Hepatocyte (in vitro differentiated cells): Measurements from ENCODE around the gene MIPOL1. TPM values are rescaled to one million over a fixed set of nuclear protein-coding genes. Genes with fewer than 3 reads are reported as not detected.

Experiments used
- DNase-seq: peaks from one replicate; pipeline ENCODE4 v3.0.0-alpha.2; 2016; ENCODE audit warnings: low spot score
- H2AFZ ChIP-seq: fragments of 200-600 bp; sonication (generic); 2 replicates; pipeline ENCODE4 v1.6.0; 2016; ENCODE audit warnings: antibody characterized with exemption, mild to moderate bottlenecking
- H3K27ac ChIP-seq: fragments of 200-600 bp; sonication (generic); 2 replicates; pipeline ENCODE4 v1.5.1; 2016; ENCODE audit warnings: mild to moderate bottlenecking
- H3K27me3 ChIP-seq: fragments of 200-600 bp; sonication (generic); 2 replicates; pipeline ENCODE4 v1.6.1; 2016
- H3K36me3 ChIP-seq: fragments of 200-600 bp; sonication (generic); replicated peaks from 2 replicates; pipeline ENCODE4 v1.5.1; 2016; ENCODE audit warnings: low read depth; ENCODE audit not compliant: insufficient read depth
- H3K4me1 ChIP-seq: fragments of 200-600 bp; sonication (generic); 2 replicates; pipeline ENCODE4 v1.5.1; 2016; ENCODE audit warnings: mild to moderate bottlenecking, moderate library complexity; ENCODE audit not compliant: insufficient read depth
- H3K4me2 ChIP-seq: fragments of 200-600 bp; sonication (generic); 2 replicates; pipeline ENCODE4 v1.6.0; 2016
- H3K4me3 ChIP-seq: fragments of 200-600 bp; sonication (generic); 2 replicates; pipeline ENCODE4 v1.5.1; 2016; ENCODE audit warnings: mild to moderate bottlenecking
- H3K79me2 ChIP-seq: fragments of 200-600 bp; sonication (generic); 2 replicates; pipeline ENCODE4 v1.6.0; 2017; ENCODE audit warnings: mild to moderate bottlenecking
- H3K9me2 ChIP-seq: fragments of 200-600 bp; sonication (generic); replicated peaks from 2 replicates; pipeline ENCODE4 v1.6.0; 2017; ENCODE audit warnings: mild to moderate bottlenecking; ENCODE audit not compliant: insufficient read depth
- H3K9me3 ChIP-seq: fragments of 200-600 bp; sonication (generic); 2 replicates; pipeline ENCODE4 v1.5.1; 2016; ENCODE audit warnings: low read depth, mild to moderate bottlenecking
- H4K20me1 ChIP-seq: fragments of 200-600 bp; sonication (generic); 2 replicates; pipeline ENCODE4 v1.6.0; 2016; ENCODE audit warnings: mild to moderate bottlenecking; ENCODE audit not compliant: insufficient read depth, poor library complexity, severe bottlenecking
- EZH2 ChIP-seq: fragments of 200-600 bp; sonication (generic); IDR thresholded peaks from 2 replicates; pipeline ENCODE4 v1.6.1; 2016; ENCODE audit warnings: antibody characterized with exemption, mild to moderate bottlenecking, borderline replicate concordance
- EZH2phosphoT487 ChIP-seq: fragments of 200-600 bp; sonication (generic); IDR thresholded peaks from one replicate; pipeline ENCODE4 v1.6.1; 2018; ENCODE audit warnings: antibody characterized with exemption, mild to moderate bottlenecking, low read depth, moderate library complexity; ENCODE audit not compliant: unreplicated experiment, severe bottlenecking
- WGBS: methylation state at CpG from one replicate; pipeline ENCODE4 v1.1.6; 2016; ENCODE audit warnings: low lambda C conversion rate; ENCODE audit errors: missing lambda C conversion rate; 5-methylcytosine and 5-hydroxymethylcytosine counted together
- polyA plus RNA-seq: library from polyadenylated mRNA; unstranded; fragments of >200 nt; fragmentation: Nextera tagmentation; extraction: Ambion mirVana; gene quantifications from 2 replicates; pipeline ENCODE4 v1.2.1, GENCODE V29; 2016
- total RNA-seq: library from RNA; depleted of rRNA; stranded (reverse); fragments of >200 nt; gene quantifications from 2 replicates; pipeline ENCODE4 v1.2.3, GENCODE V29; 2014
- TF ChIP-seq, protein P1 (sequence below): fragments of 200-600 bp; sonication (generic); IDR thresholded peaks from 2 replicates; pipeline ENCODE4 v1.5.1; 2016; ENCODE audit warnings: antibody characterized with exemption, mild to moderate bottlenecking; ENCODE audit not compliant: poor library complexity

MIPOL1 gene
- total and polyA plus RNA-seq, 2 experiments from 2014 or later = 2.6 to 16.6 TPM

DNA sequence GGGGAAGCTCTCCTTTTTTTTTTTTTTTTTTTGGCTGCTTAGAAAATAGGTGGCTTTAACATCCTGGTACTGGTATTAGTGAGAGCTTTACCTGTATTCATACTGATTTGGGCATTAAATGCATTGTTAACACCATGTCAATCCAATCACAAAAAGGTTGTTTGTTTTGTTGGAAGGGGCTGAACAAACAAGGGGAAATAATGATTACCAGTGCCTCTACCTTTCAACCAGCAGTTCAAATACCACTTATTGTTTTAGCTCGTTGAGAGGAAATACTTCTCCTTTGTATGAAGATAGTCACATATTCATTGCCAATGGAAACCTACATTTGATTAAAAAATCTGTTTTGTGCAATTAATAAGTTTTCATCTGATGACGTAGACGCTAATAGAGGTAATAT, 72.9 kb downstream of the MIPOL1 start:
- H3K27me3 ChIP-seq = no peaks in the 10 kb centered on the region
- WGBS = 84% methylated on average over 3 of the region's 3 CpGs

DNA sequence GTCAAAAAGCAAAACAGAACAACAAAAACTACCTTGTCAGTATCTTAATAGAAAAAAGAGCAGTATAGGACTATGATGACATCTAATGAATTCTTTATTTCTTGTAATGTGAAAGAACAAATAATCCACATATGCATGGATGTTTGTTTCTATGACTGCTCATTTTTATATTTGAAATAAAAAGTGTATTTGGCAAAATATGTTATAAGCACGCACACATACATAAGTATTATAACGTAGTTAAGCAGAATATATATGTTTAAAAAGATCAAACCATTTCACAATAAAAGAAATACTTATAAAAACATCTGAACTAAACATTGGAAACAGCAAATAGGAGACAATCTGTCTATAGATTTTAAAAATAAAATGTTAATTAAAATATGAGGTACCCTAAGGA, 74.8 kb downstream of the MIPOL1 start:
- Histone ChIP-seq H3K4me2 (no peak overlapping the region), H3K27ac (no peak overlapping the region), H3K9me3 (no peaks in the 10 kb centered on the region), H2AFZ (no peak overlapping the region), H3K36me3 (no peaks in the 10 kb centered on the region), H3K4me1 (no peaks in the 10 kb centered on the region), H3K9me2 (no peaks in the 10 kb centered on the region), H3K79me2 (no peaks in the 10 kb centered on the region), H3K4me3 (no peak overlapping the region), H3K27me3 (no peaks in the 10 kb centered on the region), H4K20me1 (no peaks in the 10 kb centered on the region)
- 94% methylated on average over 2 of the region's 2 CpGs for WGBS
- TF ChIP-seq EZH2 (no peak), EZH2phosphoT487 (no peak)
- TF ChIP-seq, protein P1, sequence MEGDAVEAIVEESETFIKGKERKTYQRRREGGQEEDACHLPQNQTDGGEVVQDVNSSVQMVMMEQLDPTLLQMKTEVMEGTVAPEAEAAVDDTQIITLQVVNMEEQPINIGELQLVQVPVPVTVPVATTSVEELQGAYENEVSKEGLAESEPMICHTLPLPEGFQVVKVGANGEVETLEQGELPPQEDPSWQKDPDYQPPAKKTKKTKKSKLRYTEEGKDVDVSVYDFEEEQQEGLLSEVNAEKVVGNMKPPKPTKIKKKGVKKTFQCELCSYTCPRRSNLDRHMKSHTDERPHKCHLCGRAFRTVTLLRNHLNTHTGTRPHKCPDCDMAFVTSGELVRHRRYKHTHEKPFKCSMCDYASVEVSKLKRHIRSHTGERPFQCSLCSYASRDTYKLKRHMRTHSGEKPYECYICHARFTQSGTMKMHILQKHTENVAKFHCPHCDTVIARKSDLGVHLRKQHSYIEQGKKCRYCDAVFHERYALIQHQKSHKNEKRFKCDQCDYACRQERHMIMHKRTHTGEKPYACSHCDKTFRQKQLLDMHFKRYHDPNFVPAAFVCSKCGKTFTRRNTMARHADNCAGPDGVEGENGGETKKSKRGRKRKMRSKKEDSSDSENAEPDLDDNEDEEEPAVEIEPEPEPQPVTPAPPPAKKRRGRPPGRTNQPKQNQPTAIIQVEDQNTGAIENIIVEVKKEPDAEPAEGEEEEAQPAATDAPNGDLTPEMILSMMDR = no peak
- DNase-seq = no peak

More for the DNA sequence above, 72.9 kb downstream of the MIPOL1 start:
- H4K20me1 ChIP-seq = no peaks in the 10 kb centered on the region
- no peaks in the 10 kb centered on the region for H3K9me2 ChIP-seq
- H3K79me2 ChIP-seq = no peaks in the 10 kb centered on the region
- H3K36me3 ChIP-seq = no peaks in the 10 kb centered on the region
- no peak overlapping the region for H3K4me3 ChIP-seq
- DNase-seq = no peak
- no peak overlapping the region for H3K4me2 ChIP-seq
- no peaks in the 10 kb centered on the region for H3K4me1 ChIP-seq
- TF ChIP-seq EZH2 (no peak), EZH2phosphoT487 (no peak)
- TF ChIP-seq, protein P1 = no peak
- H3K9me3 ChIP-seq = no peaks in the 10 kb centered on the region
- no peak overlapping the region for H3K27ac ChIP-seq
- no peak overlapping the region for H2AFZ ChIP-seq

DNA sequence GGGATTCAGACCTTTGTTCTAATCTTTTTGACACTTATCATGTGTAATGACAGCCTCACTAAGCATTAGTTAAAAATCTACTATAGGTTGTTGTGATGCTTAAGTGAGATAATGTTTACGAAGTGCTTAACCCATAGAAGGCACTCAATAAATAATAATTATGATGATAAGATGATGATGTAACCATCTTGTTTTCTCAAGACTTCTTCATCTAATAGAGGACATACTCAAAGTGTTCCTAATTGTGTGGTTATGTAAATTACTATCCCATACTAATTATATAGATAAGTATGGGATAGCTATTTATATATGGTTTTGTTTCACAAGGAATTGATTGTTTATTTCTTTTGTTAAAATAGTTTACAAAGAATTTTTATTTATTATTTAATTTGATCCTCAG, 76.9 kb downstream of the MIPOL1 start:
- H3K9me2 ChIP-seq = no peaks in the 10 kb centered on the region
- no peaks in the 10 kb centered on the region for H3K36me3 ChIP-seq
- no peak overlapping the region for H3K27ac ChIP-seq
- no peak for DNase-seq
- no peak overlapping the region for H3K4me2 ChIP-seq
- H3K4me1 ChIP-seq = no peaks in the 10 kb centered on the region
- no peak overlapping the region for H2AFZ ChIP-seq
- H3K9me3 ChIP-seq = no peaks in the 10 kb centered on the region
- H3K27me3 ChIP-seq = no peaks in the 10 kb centered on the region
- TF ChIP-seq EZH2phosphoT487 (no peak), EZH2 (no peak)
- TF ChIP-seq, protein P1 = no peak
- H3K4me3 ChIP-seq = no peak overlapping the region
- no peaks in the 10 kb centered on the region for H4K20me1 ChIP-seq
- no peaks in the 10 kb centered on the region for H3K79me2 ChIP-seq
- 88% methylated on average over 1 of the region's 1 CpG for WGBS

DNA sequence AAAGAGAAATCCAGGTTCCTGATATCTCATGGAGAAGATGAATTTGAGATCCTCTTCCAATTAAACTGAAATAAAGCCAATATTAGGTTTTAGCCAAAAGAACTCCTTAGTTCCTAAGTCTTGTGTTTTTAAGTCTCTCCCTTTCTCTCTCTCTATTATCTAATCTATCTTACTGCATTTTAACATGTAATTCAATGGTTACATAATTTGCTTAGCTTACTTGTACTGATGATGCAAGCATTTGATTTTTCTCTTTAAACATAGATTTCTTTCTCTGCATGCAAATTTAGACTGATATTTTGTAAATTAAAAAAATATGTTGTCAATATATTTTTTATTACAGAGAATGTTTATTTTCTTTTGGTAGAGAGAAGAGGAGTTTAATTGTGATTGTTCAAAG, 78.2 kb downstream of the MIPOL1 start:
- Histone ChIP-seq H3K4me3 (no peak overlapping the region), H4K20me1 (no peaks in the 10 kb centered on the region), H3K9me2 (no peaks in the 10 kb centered on the region), H3K36me3 (no peaks in the 10 kb centered on the region), H3K27ac (no peak overlapping the region), H3K9me3 (no peaks in the 10 kb centered on the region), H3K4me2 (no peak overlapping the region), H3K79me2 (no peaks in the 10 kb centered on the region), H2AFZ (no peak overlapping the region), H3K27me3 (no peaks in the 10 kb centered on the region), H3K4me1 (no peaks in the 10 kb centered on the region)
- no peak for DNase-seq
- TF ChIP-seq EZH2 = no peak
- TF ChIP-seq, protein P1 = no peak
- TF ChIP-seq EZH2phosphoT487 = no peak
